Myocyte (in vitro differentiated cells): ENCODE measurements around the gene ATXN2L. TPM values are rescaled to one million over a fixed set of nuclear protein-coding genes. Genes with fewer than 3 reads are reported as not detected.

Experiments used
- microRNA-seq: library from miRNA; unstranded; fragments of <30 nt; microRNA quantifications from one replicate; pipeline ENCODE4, GENCODE V29; 2016
- total RNA-seq: library from RNA; depleted of rRNA; stranded (reverse); fragments of >200 nt; gene quantifications from 2 replicates; pipeline ENCODE4 v1.2.3, GENCODE V29; 2014

The ATXN2L gene
- total RNA-seq, 1 donor from 2014 or later = 55.4 TPM

Small RNA genes lying within 50 kb of the gene (microRNA-seq; reads per million reads assigned to microRNA genes)
- not detected for gene MIR4721

Other genes with a start within 250 kb of the ATXN2L start
- 0.10 TPM in 1 of 2 replicates, not detected in the other for gene SULT1A2, start 225.9 kb upstream of the ATXN2L start, total RNA-seq
- 3.4 and 3.5 TPM in 2 replicates for gene SULT1A1, start 213.0 kb upstream of the ATXN2L start, total RNA-seq
- gene NPIPB8, start 184.9 kb upstream of the ATXN2L start, total RNA-seq = not detected in 2 replicates
- gene EIF3C, start 111.5 kb upstream of the ATXN2L start, total RNA-seq = 96.7 and 103 TPM in 2 replicates
- 0.68 and 1.1 TPM in 2 replicates for gene NPIPB9, start 71.2 kb upstream of the ATXN2L start, total RNA-seq
- 144 and 154 TPM in 2 replicates for gene TUFM, start 23.3 kb downstream of the ATXN2L start, total RNA-seq
- 33.8 and 36.3 TPM in 2 replicates for gene SH2B1, start 40.8 kb downstream of the ATXN2L start, total RNA-seq
- 103 and 120 TPM in 2 replicates for gene ATP2A1, start 55.5 kb downstream of the ATXN2L start, total RNA-seq
- gene RABEP2, start 102.2 kb downstream of the ATXN2L start, total RNA-seq = 36.6 and 41.5 TPM in 2 replicates
- gene CD19, start 109.0 kb downstream of the ATXN2L start, total RNA-seq = not detected in 2 replicates
- gene NFATC2IP, start 127.9 kb downstream of the ATXN2L start, total RNA-seq = 15.0 and 17.9 TPM in 2 replicates
- 37.6 and 45.2 TPM in 2 replicates for gene SPNS1, start 151.8 kb downstream of the ATXN2L start, total RNA-seq
- gene LAT, start 162.1 kb downstream of the ATXN2L start, total RNA-seq = 0.68 and 1.8 TPM in 2 replicates